ENCODE measurements around the gene HOXC13.

The HOXC13 gene

DNA sequence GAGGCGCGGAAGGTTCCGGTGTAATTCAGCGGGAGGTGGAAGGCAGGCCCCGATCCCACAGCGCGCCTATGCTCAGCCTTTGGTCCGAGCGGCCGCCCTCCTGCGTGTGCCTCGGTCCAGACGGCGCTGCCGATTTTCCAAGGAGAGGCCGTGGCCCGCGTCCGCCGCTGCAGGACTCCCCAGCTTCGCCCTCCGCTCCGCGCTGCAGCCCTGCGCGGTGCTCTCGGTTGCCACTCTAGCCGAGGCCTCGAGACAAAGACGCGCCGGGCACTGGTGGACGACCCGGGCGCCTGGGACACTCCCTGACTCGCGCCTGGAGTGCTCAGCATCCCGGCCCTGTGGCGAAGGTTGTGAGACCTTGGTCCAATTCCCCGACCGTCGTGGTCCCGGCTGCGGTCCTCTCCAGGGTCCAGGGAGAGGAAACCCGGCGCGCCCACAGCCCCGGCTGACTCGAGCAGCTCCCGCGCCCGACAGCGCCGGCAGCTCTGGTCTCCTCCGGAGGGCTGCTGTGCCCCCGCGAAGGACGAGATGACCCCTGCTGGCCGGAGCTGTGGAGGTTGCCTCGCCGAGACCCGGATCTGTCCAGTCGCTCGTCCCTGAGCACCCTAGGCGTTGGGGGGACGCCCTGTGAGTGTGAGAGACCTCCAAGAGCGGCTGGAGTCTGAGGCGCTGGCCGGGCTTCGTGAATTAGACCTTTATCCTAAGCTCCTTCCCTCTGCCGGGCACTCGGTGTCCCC is 22.6 kb downstream of the HOXC13 start:
- Histone ChIP-seq H2AFZ (ENCODE audit: insufficient read depth, low read length, poor library complexity) (no peak overlapping the region), H4K8ac (ENCODE audit: low read depth, low read length) (no peak overlapping the region), H3K79me1 (ENCODE audit: low read length) (peaks cover 6% of the 10 kb centered on the region), H3K27me3 (ENCODE audit: insufficient read depth, low read length) (peaks cover 85% of the 10 kb centered on the region), H3K36me3 (ENCODE audit: control insufficient read depth in 1 of 2, insufficient read depth in 2 of 2, low read length in 2 of 2) (no peaks in the 10 kb centered on the region), H3K14ac (ENCODE audit: low read length) (peak overlapping the region; percentile 2), H3K4me1 (ENCODE audit: control insufficient read depth in 1 of 2, insufficient read depth in 2 of 2, low read length in 2 of 2) (peaks cover 0 to 16% of the 10 kb centered on the region in 2 experiments), H3K23ac (ENCODE audit: low read length) (no peak overlapping the region), H3K4ac (ENCODE audit: low read depth, low read length) (no peak overlapping the region), H3K4me2 (ENCODE audit: low read length) (peak overlapping the region; percentile 52), H4K91ac (ENCODE audit: low read depth, low read length) (no peak overlapping the region), H4K12ac (ENCODE audit: low read depth, low read length) (no peak overlapping the region), H2BK120ac (ENCODE audit: insufficient read depth, low read length, poor library complexity) (no peak overlapping the region), H3K79me2 (ENCODE audit: control insufficient read depth, insufficient read depth, low read length, poor library complexity) (no peaks in the 10 kb centered on the region), H2AK5ac (ENCODE audit: low read length) (no peak overlapping the region), H3K9me3 (ENCODE audit: insufficient read depth, low read depth, low read length) (peaks cover 13% of the 10 kb centered on the region), H2BK12ac (ENCODE audit: low read length) (no peak overlapping the region), H3K9ac (ENCODE audit: low read length) (no peak overlapping the region), H3K27ac (ENCODE audit: low read depth, low read length) (no peak overlapping the region), H3K4me3 (ENCODE audit: low read depth, low read length) (no peak overlapping the region), H3K18ac (ENCODE audit: low read length) (no peak overlapping the region), H2BK5ac (ENCODE audit: low read depth, low read length, poor library complexity) (no peak overlapping the region)
- DNase-seq: no peak
- no CpG with 5 or more reads among the region's 72 CpGs for WGBS (ENCODE audit: extremely low coverage, insufficient coverage, insufficient read length)

- H4K91ac ChIP-seq (ENCODE audit: low read depth, low read length): no peak overlapping the region
- H3K4me3 ChIP-seq (ENCODE audit: low read depth, low read length): no peak overlapping the region
- H4K8ac ChIP-seq (ENCODE audit: low read depth, low read length): no peak overlapping the region
- DNase-seq: no peak
- no peak overlapping the region for H2AFZ ChIP-seq (ENCODE audit: insufficient read depth, low read length, poor library complexity)
- no peak overlapping the region for H3K4ac ChIP-seq (ENCODE audit: low read depth, low read length)
- H2BK5ac ChIP-seq (ENCODE audit: low read depth, low read length, poor library complexity): no peak overlapping the region
- H3K4me2 ChIP-seq (ENCODE audit: low read length): no peak overlapping the region
- no peak overlapping the region for H4K12ac ChIP-seq (ENCODE audit: low read depth, low read length)
- H3K79me2 ChIP-seq (ENCODE audit: control insufficient read depth, insufficient read depth, low read length, poor library complexity): no peaks in the 10 kb centered on the region
- H3K27me3 ChIP-seq (ENCODE audit: insufficient read depth, low read length): peaks cover 85% of the 10 kb centered on the region
- H3K14ac ChIP-seq (ENCODE audit: low read length): no peak overlapping the region
- WGBS (ENCODE audit: extremely low coverage, insufficient coverage, insufficient read length): no CpG with 5 or more reads among the region's 7 CpGs
- H3K9me3 ChIP-seq (ENCODE audit: insufficient read depth, low read depth, low read length): peaks cover 6% of the 10 kb centered on the region
- no peak overlapping the region for H3K18ac ChIP-seq (ENCODE audit: low read length)
- no peak overlapping the region for H2BK120ac ChIP-seq (ENCODE audit: insufficient read depth, low read length, poor library complexity)
- H2AK5ac ChIP-seq (ENCODE audit: low read length): no peak overlapping the region
- no peaks in the 10 kb centered on the region for H3K36me3 ChIP-seq (ENCODE audit: control insufficient read depth in 1 of 2, insufficient read depth in 2 of 2, low read length in 2 of 2)
- no peak overlapping the region for H3K9ac ChIP-seq (ENCODE audit: low read length)
- H2BK12ac ChIP-seq (ENCODE audit: low read length): no peak overlapping the region
- peaks cover 10% of the 10 kb centered on the region for H3K79me1 ChIP-seq (ENCODE audit: low read length)
- peaks cover 0 to 13% of the 10 kb centered on the region in 2 experiments for H3K4me1 ChIP-seq (ENCODE audit: control insufficient read depth in 1 of 2, insufficient read depth in 2 of 2, low read length in 2 of 2)
- no peak overlapping the region for H3K27ac ChIP-seq (ENCODE audit: low read depth, low read length)
- no peak overlapping the region for H3K23ac ChIP-seq (ENCODE audit: low read length)
Measured at GRCh38 chr12:53963005-53963404, 24.4 kb downstream of the HOXC13 start.

GRCh38 chr12:53963434-53964314 is 25.0 kb downstream of the HOXC13 start:
- H2BK5ac ChIP-seq (ENCODE audit: low read depth, low read length, poor library complexity): peak overlapping the region; percentile 23
- H3K4me1 ChIP-seq (ENCODE audit: control insufficient read depth in 1 of 2, insufficient read depth in 2 of 2, low read length in 2 of 2): peaks cover 0 to 13% of the 10 kb centered on the region in 2 experiments
- H2AFZ ChIP-seq (ENCODE audit: insufficient read depth, low read length, poor library complexity): no peak overlapping the region
- peak overlapping the region; percentile 54 for H2BK12ac ChIP-seq (ENCODE audit: low read length)
- H3K14ac ChIP-seq (ENCODE audit: low read length): peak overlapping the region; percentile 64
- H4K8ac ChIP-seq (ENCODE audit: low read depth, low read length): peak overlapping the region; percentile 61
- no peaks in the 10 kb centered on the region for H3K36me3 ChIP-seq (ENCODE audit: control insufficient read depth in 1 of 2, insufficient read depth in 2 of 2, low read length in 2 of 2)
- H2BK120ac ChIP-seq (ENCODE audit: insufficient read depth, low read length, poor library complexity): peak overlapping the region; percentile 85
- WGBS (ENCODE audit: extremely low coverage, insufficient coverage, insufficient read length): no CpG with 5 or more reads among the region's 38 CpGs
- no peak for DNase-seq
- no peak overlapping the region for H3K23ac ChIP-seq (ENCODE audit: low read length)
- peaks cover 6% of the 10 kb centered on the region for H3K9me3 ChIP-seq (ENCODE audit: insufficient read depth, low read depth, low read length)
- no peak overlapping the region for H3K4me3 ChIP-seq (ENCODE audit: low read depth, low read length)
- no peak overlapping the region for H4K12ac ChIP-seq (ENCODE audit: low read depth, low read length)
- H4K91ac ChIP-seq (ENCODE audit: low read depth, low read length): no peak overlapping the region
- peaks cover 10% of the 10 kb centered on the region for H3K79me1 ChIP-seq (ENCODE audit: low read length)
- H3K4ac ChIP-seq (ENCODE audit: low read depth, low read length): peak overlapping the region; percentile 47
- H3K9ac ChIP-seq (ENCODE audit: low read length): no peak overlapping the region
- H3K79me2 ChIP-seq (ENCODE audit: control insufficient read depth, insufficient read depth, low read length, poor library complexity): no peaks in the 10 kb centered on the region
- H3K4me2 ChIP-seq (ENCODE audit: low read length): peak overlapping the region; percentile 17
- peaks cover 85% of the 10 kb centered on the region for H3K27me3 ChIP-seq (ENCODE audit: insufficient read depth, low read length)
- no peak overlapping the region for H3K18ac ChIP-seq (ENCODE audit: low read length)
- no peak overlapping the region for H3K27ac ChIP-seq (ENCODE audit: low read depth, low read length)
- no peak overlapping the region for H2AK5ac ChIP-seq (ENCODE audit: low read length)

GRCh38 chr12:53964315-53964713 is 25.7 kb downstream of the HOXC13 start:
- H2BK5ac ChIP-seq (ENCODE audit: low read depth, low read length, poor library complexity): no peak overlapping the region
- H3K36me3 ChIP-seq (ENCODE audit: control insufficient read depth in 1 of 2, insufficient read depth in 2 of 2, low read length in 2 of 2): no peaks in the 10 kb centered on the region
- WGBS (ENCODE audit: extremely low coverage, insufficient coverage, insufficient read length): no CpG with 5 or more reads among the region's 2 CpGs

More at GRCh38 chr12:53964315-53964713, 25.7 kb downstream of the HOXC13 start:
- Histone ChIP-seq H3K4ac (ENCODE audit: low read depth, low read length) (no peak overlapping the region), H3K4me2 (ENCODE audit: low read length) (no peak overlapping the region), H4K8ac (ENCODE audit: low read depth, low read length) (no peak overlapping the region), H3K23ac (ENCODE audit: low read length) (no peak overlapping the region), H3K18ac (ENCODE audit: low read length) (no peak overlapping the region), H4K91ac (ENCODE audit: low read depth, low read length) (no peak overlapping the region), H2BK12ac (ENCODE audit: low read length) (no peak overlapping the region), H3K9me3 (ENCODE audit: insufficient read depth, low read depth, low read length) (peaks cover 6% of the 10 kb centered on the region), H2AFZ (ENCODE audit: insufficient read depth, low read length, poor library complexity) (no peak overlapping the region), H3K4me1 (ENCODE audit: control insufficient read depth in 1 of 2, insufficient read depth in 2 of 2, low read length in 2 of 2) (peaks cover 2 to 13% of the 10 kb centered on the region in 2 experiments), H2BK120ac (ENCODE audit: insufficient read depth, low read length, poor library complexity) (no peak overlapping the region), H3K27me3 (ENCODE audit: insufficient read depth, low read length) (peaks cover 87% of the 10 kb centered on the region), H3K79me1 (ENCODE audit: low read length) (peaks cover 10% of the 10 kb centered on the region), H3K14ac (ENCODE audit: low read length) (no peak overlapping the region), H2AK5ac (ENCODE audit: low read length) (no peak overlapping the region), H3K27ac (ENCODE audit: low read depth, low read length) (peak overlapping the region; percentile 50), H3K9ac (ENCODE audit: low read length) (no peak overlapping the region), H3K4me3 (ENCODE audit: low read depth, low read length) (no peak overlapping the region), H3K79me2 (ENCODE audit: control insufficient read depth, insufficient read depth, low read length, poor library complexity) (no peaks in the 10 kb centered on the region), H4K12ac (ENCODE audit: low read depth, low read length) (no peak overlapping the region)
- DNase-seq: no peak
